GM19467 (cell line): ENCODE measurements around the gene SSBP3.

ENCODE experiments used
- ATAC-seq: cut with Tn5 transposase; IDR thresholded peaks from one replicate; pipeline ENCODE4 v1.9.1; 2021; ENCODE audit warnings: mild to moderate bottlenecking, moderate library complexity; ENCODE audit not compliant: unreplicated experiment

Gene SSBP3

DNA sequence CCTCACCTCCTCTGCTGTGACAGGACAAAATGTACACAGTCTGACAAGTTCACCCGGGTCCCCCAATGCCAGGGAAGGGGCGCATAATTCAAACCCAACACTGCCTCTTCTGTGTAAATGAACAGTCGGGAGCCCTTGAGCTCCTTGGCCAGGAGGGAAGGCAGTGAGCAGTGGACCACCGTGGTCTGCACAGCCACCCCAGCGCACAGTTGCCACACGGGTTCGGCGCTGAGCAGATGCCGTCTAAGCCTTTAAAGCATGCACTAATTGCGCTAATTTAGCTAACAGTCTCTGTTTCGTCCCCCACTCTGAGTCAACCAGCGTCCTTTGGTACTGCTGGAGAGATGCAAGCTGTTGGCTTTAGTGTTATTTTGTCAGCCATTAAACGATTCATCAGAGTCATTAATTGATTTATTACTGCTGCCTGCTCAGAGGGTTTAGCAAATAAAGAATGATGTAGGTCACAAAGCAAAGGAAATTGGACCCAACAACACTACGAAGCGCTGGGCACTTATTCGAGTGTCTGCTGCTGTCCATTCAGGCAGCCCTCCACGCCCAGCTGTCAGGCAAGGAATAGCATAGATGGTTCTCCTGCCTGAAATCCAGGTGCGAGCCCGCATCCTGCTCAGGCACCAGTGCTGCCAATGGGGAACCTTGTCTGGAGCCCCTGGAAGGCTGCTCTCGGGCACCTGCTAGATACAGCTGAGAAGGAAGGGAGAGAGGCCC lies 114.8 kb downstream of the SSBP3 start:
- ATAC-seq: no peak

DNA sequence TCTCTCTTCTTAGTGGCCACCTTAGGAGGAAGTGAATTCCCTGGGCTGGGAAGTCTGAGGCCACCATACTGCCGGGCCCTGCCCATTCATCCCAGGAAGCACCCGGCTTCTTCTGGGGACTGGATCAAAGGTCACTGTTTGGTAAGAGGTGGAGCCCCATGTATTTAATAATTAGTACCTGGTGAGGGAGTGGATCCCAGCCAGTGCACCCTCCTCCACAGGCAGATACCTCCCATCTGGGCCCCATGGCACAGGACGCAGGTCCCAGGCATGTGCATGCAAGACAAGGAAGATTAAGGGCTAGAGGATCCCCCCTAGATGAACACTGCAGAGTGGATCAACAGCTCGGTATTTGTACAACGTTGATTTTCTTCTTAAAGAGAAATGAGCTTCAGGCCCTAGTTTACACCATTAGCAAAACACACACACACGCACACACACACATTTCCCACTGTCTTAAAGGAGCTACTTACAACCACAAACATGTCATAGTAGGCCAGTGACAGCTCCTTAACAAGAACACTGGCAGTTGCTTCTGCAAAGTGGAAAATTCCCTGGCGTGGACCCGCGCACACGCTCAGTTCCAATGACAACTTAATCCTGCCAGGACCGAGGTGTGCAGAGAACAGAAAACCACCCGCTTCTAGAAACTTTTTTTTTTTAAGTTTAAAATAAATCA lies 115.5 kb downstream of the SSBP3 start:
- ATAC-seq: no peak

DNA sequence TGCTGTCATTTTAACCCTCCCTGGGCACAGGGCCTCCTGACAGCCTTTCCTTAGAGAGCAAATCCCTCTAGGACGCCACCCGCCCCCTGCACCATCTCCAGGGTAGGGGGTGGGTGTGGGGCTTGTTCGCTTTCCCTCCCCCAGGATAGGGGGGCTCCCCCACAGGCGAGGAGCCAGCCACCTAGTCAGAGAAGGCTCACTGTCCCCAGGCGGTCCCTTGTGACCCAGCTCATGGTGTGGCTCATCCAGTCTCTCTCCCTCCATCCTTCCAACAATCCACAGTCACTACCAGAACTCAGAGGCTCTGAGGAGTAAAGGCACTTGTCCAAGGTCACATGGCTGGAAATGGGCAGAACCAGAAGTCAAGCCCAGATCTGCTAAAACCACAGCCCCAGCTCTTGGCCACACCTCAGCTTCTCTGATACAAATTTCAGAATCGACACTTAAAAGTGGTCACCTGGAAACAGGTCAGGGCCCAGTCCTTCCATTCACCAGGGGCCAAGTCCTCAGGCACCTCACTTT lies 116.4 kb downstream of the SSBP3 start:
- no peak for ATAC-seq

DNA sequence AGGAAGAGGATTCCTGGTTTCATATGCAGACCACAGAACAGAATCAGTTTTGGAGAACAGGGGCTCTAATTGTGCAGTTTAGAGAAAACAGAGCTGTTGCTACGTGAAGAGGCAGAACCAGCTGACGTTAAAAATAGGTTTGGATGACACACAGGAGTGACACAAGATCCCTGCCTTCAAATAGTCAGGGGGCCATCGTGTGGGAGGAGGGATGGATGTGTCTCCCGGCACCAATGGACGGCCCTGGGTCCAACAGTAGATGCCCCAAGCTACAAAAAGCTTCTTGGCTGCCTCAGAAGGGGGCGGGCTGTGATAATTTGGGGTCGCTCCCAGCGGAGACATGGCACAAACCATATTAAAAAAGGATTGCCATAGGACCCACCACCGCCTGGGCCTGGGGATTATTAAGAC lies 118.4 kb downstream of the SSBP3 start:
- ATAC-seq: no peak

DNA sequence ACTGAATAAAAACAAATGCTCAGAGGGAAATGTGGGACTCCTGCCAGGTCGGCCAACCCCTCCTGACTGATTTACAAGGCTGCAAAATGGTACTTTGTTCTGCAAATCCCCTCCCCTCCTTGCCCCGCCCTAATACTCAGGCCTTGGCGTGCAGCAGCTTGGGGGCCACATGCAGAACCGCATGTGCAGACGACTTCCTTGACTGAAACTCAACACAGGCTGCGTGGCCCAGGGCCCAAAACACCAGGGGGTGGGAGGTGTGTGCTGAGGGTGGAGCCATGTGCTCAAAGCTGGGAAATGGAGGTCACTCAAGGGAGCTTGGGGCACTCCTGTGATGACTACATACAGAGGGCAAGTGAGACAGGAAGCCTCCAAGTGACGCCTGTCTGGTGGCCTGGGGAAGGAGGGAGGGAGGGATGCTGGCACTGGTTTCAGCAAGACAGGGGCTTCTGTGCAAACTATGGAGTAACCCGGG lies 119.0 kb downstream of the SSBP3 start:
- ATAC-seq: peak; percentile 54

DNA sequence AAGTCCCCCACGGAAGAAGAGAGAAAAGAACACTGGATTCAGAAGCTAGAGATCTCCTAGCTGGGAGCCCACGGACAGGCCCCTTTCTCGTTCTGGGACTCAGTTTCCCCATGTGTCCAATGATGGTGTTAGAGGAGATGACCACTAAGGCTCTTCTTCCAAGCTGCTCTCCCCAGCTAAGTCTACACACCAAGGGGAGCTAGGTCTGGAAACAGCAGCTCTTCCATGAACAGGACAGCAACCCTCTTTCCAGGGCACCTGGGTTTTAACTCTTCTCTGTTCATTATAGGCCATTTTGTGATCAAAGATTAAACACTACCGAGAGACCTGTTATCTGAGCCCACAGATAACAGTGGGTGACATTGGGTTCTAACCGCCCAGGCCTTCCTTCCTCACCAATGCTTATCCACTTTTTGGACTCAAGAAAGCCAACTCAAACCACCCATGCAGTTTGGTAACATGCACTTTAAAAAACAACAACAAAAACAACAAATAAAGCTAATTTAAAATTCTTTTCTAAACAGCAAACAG lies 120.3 kb downstream of the SSBP3 start:
- no peak for ATAC-seq

DNA sequence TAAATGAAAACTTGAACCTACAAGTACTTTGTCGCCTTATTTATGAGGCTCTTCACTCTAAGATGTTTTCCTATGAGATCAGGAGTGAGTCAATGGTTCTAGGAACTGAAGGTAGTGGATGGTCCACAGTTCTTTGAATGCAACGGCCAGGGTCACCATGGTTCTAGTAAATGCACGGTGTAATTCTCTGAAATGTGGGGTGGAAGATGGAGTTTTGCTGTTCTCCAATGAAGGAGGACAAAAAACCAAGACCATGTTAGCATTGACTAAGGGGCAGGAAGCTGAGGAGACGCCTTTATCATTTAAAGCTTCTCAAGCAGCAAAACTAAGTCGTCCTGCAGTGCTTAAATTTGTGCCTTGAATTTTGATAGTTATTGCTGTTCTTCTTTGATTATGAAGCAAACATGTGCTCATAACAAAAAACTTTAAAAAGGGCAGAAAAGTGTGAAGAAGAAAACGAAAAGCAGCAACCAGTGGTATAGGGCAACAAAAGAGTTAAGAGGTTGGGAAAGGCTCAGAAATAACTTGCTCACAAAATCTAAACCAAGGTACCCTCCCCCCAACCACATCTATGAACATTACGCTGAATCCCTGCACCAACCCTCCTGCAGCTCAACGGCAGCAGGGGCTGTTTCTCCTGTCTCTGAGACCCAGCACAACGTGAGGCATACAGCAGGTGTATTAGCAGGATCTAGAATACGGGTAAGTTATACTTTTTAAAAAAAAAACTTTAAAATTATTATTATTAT lies 121.2 kb downstream of the SSBP3 start:
- no peak for ATAC-seq

DNA sequence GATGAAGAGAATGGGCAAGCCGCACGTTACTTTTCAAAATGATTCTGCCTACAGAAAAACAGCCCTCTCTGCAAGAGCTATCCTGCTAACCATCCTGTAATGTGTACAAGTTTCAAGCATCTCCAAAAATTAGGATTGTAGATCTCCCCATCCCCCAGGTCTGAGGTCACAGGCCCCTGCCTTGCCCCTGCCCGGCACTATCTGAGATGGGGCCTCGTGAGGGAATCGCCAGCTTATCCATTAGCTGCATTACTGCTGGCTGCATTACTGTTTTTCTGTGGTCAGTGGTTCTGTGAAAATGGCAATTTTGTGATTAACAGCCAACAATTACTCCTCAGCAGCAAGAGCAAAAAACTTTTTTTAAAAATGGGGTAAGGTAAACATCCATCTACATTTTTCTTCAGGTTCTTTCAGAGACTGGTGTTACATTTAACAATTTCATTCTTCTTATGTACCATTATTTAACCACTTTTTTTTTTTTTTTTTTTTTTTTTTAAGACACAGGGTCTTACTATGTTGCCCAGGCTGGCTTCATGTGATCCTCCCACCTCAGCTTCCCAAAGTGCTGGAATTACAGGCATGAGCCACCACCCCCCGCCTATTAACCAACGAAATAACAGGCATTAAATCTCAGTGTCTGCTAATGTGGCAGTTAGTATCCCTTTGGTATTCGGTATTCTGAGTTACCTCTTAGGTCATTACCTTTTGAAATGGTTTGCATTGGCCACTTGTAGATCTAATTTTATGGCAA lies 122.4 kb downstream of the SSBP3 start:
- no peak for ATAC-seq

DNA sequence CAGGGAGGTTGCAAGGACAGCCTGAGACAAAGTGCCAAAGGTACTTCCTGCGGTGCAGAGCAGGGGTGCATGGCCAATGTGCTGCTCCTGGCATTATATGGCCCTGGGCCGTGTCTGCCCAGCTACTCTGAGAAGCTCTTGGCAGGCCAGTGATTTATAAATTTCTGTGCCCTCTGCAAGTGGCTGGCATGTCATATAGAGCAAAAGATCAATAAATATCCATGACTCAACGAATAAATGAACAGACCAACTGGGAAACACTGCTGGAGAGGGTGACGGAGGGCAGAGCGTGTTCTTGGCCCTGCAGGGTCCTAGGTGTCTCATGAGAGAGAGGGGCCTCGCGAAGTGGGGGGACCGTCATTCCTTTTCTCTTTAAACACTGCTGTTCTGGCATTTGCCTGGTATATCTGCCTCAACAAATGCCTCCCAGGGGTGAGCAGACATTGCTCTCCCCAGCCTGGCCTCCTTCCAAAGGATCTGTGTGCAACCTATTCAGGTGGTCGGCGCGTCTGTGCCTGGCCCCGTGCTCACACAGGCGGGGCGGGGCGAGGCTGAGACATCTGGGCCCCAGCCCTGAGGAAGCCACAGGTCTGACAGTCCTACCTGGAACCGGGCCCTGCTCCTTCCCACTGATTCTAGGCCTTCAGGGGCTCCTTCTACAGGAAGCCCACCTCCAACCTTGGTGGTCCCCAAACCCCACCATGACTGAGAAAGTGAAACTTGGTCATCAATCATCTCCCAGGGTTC lies 123.9 kb downstream of the SSBP3 start:
- ATAC-seq: no peak

DNA sequence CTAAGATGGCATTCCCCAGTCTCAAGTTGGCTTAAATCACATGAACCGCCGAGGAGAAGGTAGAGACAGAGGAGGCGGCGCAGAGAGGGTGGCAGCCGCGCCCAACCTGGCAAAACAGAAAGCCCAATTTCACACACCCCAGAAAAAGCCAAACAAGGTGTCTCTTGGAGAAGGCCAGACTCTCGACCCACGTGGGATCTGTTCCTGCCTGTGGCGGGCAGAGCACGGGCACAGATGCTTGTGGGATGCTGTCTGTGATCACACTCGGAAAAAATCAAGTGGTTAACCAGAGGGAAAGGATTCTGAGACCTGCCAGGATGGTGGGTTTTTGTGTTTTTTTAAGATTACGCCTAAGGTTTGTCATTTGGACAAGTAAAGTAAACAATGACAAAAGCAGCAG lies 125.5 kb downstream of the SSBP3 start:
- ATAC-seq: no peak

DNA sequence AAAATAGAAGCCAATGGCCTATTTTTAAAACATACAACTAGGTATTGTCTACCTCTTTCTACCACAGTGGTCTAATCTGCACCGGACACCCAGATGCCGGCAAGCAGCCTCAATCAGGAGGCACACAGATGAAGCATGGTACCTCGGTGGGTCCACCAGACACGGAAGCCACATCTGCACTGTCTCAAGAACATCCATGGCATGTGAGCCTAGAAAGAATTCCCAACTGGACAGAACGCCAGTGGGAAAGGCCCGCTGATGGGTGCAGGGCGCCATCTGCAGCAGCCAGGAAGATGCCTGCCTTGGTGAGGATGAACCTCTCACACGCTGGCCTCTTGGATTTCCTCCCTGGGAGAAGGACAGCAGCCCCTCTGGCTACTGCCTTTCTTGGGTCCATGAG lies 126.7 kb downstream of the SSBP3 start:
- no peak for ATAC-seq

DNA sequence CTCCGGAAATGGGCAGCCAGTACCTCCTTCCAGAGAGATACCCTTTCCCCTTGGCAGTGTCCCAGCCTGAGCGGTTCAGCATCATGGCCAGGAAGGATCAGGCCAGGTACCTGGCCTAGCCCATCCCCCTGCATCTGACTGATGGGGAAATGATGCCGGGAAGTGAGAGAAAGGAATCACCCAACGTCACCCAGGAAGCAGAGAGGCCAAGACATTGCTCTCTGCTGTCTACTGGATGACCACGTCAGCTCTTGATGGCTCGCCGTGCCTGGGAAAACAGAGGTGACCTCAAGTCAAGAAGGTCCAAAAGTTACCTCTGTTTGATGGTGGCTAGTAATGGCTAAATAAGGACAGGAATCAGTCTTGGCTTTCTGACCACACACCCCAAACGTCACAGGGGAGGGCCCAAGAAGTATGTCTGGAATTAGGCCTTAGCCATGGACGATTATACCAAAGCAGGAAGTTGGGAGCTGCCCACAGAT lies 127.2 kb downstream of the SSBP3 start:
- no peak for ATAC-seq

DNA sequence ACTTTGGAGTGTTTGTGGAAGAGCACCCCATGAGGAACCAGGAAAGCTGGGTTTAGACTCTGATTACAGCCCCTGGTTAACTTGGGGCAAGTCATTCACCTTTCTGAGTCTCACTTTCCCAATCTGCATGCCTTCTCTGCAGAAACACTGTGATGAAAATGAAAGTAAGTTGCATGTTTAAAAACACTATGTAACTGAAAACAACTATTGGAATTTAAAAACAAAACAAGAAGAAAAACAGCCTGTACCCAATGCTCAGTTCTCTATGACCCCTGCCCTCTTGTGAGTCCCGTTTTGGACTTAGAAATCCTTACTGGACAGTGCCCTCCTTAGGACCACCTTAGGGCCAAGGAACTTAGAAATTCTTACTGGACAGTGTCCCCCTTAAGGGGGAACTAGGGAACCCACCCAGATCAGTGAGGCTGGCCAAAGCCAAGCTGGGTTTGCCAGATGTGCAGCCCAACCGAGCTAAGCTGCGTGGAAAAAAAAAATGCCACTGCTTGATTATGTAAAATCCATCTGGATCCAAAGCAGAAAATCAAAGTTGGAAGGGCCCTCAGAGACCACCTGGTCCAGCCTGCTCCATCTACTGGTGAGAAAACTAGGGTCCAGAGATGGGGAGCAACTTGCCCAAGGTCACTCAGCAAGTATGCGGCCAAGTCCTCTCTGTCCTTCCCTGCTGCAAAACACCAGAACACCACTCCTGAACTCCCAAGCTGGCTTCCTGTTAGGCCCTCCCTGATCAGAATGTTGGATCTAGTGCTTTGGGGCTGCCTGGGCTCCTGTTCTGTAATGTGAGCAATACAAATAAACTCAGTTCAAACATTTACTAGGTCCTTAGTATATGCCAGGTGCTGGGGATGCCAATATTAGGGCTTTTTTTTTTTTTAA lies 128.5 kb downstream of the SSBP3 start:
- no peak for ATAC-seq

DNA sequence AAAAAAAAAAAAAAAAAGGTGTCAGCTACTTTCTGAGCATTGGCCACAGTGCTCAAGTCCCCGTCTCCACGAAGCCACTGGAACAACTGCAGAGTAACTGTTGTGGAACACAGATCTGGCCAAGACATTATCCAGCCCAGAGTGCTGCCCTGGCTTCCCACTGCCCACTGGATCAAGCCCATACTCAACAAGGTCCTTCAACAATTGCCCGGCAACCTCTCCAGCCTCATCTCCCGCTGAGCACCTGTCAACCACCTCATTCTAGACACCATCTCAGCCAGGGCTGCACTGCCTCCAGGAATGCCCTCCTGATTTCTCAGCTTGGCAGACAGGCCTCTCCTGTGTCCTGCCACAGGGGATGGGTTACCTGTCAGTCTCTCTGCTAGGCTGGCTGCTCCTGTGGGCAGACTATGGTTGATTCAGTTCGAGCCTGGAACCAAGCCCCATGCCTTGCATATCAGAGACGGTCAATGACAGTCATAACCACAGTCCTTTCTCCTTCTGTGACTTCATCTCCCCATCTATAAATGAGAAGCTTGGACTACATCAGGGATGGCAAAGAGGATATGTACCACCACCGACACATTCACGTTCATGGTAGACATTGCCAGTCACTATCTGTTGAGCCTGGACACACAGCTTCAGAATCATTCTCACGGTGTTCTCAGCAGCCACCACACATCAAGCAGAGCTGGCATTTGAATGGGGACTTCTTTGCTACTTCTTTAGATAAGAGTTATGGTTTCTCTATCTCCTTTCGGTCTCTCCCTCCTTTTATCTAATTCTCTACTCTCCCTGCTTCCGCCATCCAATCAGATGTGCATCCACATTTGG lies 129.4 kb downstream of the SSBP3 start:
- no peak for ATAC-seq

DNA sequence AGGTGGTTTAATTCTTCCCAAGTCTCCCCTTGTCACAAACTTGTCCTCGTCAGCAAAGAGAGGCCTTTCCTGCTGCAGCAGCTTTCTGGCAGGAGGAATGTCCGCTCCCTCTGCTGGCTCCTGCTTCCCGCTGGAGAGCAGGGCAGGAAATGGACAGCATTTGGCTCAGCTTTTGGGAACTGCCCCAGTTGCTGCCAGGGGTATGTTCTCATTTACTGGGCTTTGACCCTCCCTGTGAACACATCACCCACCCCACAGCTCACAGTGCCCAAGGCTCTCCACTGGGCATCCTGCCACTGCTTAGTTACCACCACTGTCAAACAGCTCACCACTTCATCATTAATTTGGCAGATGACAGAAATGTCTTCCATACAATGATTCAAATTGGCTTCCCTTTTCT lies 130.8 kb downstream of the SSBP3 start:
- no peak for ATAC-seq

DNA sequence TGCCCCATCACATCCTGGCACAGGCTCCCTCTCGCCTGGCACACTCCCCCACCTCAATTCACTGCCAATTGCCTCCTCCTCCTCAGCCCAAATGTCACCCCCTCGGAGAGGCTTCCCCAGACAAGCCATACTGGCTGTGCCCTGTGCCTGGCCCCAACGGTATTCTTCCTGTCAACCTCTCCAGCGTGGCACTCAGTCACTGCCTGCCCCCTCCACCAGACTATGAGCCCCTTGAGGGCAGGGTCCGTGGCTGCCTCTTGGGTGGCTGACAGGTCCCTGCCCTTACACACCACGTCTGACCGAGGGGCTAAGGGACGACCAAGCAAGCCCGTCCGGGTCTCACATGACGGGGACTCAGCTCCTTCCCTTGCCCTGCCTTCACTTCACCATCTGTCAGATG lies 131.3 kb downstream of the SSBP3 start:
- no peak for ATAC-seq

DNA sequence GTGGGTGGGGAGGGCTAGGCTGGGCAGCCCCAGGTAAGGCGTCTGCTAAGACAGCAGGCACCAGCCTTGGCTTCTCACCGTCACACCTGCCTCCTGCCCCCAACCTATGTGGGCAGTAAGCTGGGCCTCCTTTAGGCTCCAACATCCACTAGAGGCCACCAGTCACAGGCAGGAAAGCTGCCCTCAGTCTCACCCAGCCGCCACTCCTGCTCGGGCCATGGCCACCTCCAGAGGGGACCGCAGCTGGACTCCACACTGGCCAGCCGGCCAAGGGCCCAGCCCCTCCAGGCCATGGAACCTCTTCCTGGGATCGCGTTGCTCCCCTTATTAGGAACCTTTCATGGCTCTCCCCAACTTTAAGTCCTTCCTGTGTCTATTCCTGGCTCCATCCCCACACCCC lies 131.7 kb downstream of the SSBP3 start:
- ATAC-seq: no peak

DNA sequence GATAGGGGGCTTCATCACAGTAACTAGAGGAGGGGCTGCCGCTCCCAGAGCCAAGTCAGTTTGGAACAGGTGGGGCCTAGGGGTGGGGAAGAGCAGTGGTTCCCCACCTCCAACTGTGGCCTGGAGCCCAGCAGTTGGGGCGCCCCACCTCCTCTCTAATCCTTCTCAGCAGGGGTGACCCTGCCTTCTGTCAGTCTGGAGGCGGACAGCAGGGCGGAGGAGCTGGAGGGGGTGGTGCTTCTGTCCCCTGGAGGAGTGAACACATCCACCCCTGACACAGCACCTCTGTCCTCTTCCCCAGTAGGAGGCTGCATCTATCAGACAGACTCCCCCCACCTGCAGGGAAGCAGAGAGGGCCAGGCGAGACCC lies 132.4 kb downstream of the SSBP3 start:
- ATAC-seq: no peak
